Middle frontal gyrus (tissue), 1 donor: ENCODE data around the gene ZNF284.
"Not testable (repeated sequence)": the region's sequence is repeated elsewhere in the genome, so short reads cannot be mapped to it uniquely, and the experiment has no call there.

Experiments used
- DNase-seq: peaks from one replicate; pipeline ENCODE4 v3.0.0-alpha.2; 2015; ENCODE audit warnings: low spot score; ENCODE audit errors: extremely low spot score

Gene ZNF284

DNA sequence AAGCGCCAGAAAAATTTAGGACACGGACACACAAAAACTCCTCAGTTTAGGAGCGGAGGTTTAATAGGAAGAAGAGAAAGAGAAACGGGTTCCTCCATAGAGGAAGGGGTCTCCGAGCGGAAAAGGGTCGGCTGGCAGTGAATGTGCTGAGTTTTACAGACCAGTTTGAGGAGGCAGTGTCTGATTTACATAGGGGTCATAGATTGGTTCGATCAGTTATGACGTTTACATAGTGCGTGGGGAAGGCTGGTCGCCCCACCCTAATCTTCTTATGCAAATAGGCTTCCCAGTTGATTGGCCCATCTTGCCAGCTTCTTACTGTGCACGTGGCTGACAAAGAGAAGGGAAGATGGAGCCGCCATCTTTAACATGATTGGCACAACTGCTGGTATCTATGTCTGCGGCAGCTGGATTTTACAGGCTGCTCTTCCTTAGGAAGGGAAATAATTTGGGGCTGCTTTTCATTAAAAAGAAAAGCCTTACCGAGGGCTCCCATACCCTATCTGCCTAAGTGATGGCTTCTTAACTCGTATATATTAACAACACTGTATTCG is 40.0 kb downstream of the ZNF284 start:
- no peak for DNase-seq

DNA sequence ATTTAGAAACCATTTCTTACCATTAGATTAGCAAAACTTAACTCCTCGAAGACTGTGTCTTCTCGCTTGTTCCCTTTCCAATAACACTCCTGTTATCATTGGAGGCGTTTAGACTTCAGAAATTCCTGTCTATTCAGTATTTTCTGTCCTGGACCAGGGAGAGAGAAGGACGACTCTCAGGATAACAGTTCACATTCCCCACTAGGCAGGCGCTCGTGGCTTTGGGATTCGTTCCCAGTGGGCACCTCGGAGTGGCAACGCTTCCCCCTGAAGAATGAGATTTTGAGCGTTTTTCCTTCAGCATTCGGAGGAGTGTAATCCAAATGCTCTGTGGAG is 40.8 kb downstream of the ZNF284 start:
- no peak for DNase-seq

DNA sequence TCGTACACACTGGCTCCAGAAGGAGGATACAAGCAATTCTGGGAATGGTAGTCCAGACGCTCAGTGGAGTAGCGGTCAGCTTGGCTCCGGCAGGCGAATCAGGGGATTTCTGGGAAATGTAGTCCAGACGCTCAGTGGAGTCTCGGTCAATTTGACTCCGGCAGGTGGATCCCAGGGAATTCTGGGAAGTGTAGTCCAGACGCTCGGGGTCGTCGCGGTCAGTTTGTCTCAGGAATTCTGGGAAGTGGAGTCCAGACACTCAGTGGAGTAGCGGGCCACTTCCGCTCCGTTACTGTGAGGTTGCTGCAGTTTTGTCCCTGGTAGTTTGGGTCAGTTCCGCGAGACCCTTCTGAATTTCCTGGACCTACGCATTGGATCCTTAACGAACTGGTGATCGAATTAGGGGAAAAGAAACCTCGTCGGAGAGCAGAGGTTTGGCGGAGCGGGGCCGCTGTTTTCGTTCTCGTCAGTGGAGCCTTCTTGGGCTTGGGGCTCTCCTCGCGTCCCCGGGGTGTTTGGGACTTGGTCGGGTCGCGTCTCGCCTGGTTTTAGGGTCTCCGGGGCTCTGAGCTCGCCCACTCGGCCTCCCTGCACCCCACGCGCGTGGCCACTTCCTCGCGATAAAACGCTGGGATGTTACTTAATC is 41.3 kb downstream of the ZNF284 start, which contains the start of gene ZNF225:
Gene ZNF225 (plus strand): TSS at position 262 of the 646 bp plus-strand sequence. CDS start 2,429 bp downstream, outside the sequence.
- peak; percentile 100 for DNase-seq

GRCh38 chr19:44113784-44114390 is 41.9 kb downstream of the ZNF284 start:
- no peak for DNase-seq

DNA sequence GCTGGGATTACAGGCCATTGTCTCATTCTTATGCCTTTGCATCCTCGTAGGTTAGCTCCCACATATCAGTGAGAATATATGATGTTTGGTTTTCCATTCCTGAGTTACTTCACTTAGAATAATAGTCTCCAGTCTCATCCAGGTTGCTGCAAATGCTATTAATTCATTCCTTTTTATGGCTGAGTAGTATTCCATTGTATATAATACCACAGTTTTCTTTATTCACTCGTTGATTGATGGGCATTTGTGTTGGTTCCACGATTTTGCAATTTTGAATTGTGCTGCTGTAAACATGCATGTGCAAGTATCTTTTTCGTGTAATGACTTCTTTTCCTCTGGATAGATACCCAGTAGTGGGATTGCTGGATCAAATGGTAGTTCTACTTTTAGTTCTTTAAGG is 49.2 kb downstream of the ZNF284 start:
- DNase-seq: not testable (repeated sequence)

- DNase-seq: no peak
Measured at GRCh38 chr19:44131955-44132354, 60.0 kb downstream of the ZNF284 start.
